ENCODE measurements around the gene CIB1.

Gene CIB1

GRCh38 chr15:90213818-90214204, 19.9 kb downstream of the CIB1 start:
- no peak for DNase-seq

GRCh38 chr15:90213122-90213817, 20.5 kb downstream of the CIB1 start:
- DNase-seq: no peak

DNA sequence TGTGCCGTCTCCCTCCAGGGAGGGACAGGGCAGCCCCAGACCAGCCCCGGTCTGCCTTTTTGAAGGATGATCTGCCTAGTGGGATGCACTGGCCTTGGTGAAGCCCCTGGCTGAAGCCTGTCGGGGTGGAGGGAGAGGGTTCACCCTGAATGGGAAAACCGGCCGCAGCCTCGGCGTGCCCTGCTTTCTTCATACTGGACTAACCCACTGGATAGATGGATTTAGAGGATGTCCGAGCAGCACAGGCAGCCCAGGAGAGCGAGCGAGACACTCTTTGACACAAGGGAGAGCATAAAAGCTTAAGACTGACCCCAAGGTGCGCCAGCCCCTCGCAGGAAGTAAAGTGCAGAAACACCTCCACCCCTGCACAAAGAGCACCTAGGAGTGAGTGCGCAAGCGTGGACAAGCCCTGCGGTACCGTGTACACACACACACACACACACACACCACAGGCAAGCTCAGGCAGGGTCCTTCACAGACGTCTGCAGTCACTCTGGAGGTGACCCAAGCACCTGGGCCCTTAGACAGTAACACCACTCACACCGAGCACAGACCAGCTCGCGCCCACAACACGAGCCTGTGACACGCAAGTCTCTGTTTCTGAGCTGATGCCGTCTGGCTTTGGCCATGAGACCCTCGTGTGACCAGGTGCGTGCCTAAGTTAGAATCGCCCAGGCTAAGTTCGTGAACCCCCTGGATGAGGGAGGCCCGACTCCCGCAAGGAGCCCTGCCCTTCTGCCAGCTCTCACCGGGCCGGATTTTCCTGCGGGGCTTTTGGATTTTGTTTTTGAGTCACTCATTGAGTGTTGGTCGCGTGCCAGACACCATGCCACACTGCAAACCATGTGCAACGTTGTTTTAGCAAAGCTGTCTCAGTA, 21.3 kb downstream of the CIB1 start:
- DNase-seq: no peak

DNA sequence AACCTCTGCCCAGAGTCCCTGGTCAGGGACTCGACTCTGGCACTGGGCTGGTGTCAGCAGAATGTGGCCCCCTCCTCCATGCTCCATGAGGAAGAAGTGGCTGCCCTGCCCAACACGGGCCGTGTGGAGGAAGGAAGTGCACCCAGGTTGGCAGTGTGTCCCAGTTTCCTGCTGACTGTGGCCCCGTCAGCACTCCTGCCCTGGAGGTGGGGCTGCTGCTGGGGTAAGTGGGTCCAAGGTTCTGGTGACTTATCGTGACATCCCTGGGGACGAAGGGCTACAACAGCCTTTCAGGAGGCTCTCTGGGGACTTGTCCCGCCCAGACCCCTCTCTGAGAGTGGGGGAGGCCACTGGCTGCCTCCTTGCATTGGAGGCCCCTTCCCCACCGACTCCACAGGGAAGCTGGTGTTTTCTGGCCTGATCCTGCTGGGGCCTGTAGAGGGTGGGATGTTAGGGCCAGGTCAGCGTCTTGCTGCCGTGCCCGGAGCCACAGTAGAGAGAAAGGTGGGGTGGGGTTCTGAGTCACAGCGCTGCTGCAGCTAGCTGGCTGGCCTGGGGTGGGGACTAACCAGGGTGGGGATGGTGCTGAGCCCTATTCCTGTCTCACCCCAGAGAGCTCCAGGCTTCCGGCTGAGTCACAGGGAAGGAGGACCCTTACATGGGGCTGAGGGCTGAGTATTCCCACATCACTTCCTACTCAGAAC, 22.1 kb downstream of the CIB1 start:
- DNase-seq: no peak

- DNase-seq: no peak
These were observed 22.7 kb downstream of the CIB1 start for GRCh38 chr15:90211009-90211408.

DNA sequence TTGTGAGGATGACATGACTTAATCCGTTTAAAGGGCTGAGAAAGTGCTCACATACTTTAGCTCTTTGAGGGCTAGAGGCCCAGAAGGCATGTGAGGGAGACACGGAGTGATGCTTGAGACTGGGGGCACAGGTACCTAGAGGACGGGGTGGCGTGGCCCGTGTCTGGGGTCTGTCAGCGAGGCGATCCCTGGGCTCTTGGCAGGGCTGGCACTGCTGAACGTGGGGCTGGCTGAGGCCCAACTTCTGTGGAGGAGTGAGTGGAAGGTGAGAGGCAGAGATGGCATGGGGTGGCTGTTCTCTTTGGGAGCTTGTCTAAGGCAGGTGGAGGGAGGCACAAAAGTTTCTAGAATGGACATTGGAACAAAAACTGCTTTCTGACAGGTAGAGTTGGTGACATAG, 23.1 kb downstream of the CIB1 start:
- DNase-seq: no peak

DNA sequence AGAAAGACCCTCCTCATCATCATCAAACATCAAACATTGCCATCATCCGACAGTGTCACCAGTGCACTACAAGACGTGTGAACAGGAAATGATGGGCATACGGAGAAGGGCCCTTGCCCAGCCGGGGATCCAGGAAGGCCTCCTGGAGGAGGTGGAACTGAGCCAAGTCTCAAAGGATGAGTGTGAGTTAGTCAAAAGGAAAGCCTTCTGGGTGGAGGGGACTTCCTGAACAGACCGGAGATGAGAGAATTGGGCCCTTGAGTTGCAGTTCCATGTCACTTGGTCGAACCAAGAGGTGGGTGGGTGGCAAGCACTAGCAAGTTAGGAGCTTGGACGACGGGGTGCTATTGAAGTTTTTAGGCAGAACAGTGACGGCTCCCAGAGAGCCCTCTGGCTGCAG, 24.1 kb downstream of the CIB1 start:
- no peak for DNase-seq

DNA sequence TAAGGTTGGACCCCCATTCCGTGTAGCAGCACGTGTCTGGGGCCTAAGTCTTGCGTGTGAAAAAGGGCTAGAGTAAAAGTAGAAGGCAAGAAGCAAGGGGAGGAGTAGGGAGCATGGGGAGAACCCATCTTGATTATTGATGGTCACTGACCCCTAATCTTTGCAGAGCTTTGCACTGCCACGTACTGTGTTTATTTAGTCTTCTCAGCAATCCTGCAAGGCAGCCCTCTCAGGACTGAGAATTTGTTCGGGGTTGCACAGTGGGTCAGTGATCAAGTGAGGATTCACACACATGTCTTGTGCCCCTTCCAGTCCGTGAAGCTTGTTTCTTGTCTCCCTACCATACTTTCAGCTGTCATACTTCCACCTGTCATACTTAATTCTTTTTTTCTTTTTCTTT, 25.4 kb downstream of the CIB1 start:
- no peak for DNase-seq

DNA sequence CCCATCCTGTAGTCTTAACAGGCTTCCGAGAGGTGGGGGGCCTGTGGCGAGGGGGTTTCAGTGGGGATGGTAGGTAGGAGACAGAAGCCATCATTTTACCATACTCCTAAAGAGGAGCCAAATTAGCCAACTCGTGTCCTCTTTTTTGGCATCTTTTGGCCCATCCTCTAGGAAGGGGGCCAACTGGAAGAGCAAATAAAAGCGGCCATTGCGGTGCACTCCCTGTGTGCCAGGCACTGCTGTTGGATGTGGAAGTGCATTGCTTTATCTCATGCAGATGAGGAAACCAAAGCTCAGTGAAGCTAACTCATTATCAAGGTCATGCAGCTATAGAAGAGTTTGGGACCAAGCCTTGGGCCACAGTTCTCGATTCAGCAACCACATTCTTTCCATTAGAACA, 26.5 kb downstream of the CIB1 start:
- no peak for DNase-seq

DNA sequence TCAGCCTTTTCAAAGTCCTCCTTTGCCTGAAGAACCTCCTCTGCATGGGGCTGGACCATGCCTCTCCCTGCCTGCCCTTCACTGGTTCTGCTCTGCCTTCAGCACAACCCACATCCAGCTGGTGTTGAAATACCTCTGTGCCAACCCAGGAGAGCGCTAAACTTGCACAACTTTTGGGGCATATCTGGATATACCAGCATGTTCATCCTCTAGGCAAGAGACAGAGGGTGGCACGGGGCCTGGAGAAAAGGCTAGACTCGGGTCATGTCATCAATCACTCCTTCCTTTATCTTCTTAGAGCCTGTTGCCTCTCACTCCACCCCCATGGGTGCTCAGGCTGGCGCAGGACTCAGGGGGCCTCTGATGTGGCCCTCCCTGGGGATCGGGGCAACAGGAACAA, 27.9 kb downstream of the CIB1 start:
- DNase-seq: no peak

DNA sequence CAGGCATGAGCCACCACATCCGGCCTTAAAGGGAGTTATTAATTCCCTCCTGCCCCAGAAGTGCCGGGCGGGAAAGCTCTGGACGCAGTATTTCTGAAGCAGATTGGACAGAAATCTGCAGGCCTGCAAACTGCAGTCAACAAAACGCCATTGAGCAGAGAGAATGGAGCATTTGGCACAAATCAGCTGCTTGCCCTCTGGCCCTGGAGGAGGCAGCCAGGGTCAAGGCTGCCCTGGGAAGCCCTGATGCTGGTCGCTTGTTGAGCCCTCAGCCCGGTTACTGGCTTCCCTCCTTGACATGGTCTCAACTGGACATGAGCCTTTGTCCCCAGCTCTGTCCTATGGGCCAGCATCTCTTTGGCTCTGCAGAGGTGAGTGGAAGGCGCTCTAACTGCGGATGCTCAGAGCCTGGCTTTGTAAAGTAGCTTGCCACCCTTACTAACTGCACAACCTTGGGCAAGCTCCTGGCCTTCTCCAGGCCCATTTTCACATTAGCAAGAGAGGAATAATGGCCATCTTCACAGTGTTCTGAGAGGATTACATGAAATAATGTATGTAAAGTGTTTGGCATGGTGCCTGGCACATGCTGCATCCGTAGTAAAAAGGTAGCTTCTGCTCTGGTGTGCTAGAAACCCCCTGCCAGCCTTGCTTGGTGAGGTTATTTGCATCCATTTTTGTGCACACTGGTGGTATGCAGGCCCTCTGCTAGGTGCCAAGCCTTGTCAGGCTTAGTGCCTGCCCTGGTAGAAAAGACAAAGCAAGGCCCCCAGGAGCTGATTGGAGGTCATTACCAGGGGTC, 28.5 kb downstream of the CIB1 start:
- DNase-seq: no peak

DNA sequence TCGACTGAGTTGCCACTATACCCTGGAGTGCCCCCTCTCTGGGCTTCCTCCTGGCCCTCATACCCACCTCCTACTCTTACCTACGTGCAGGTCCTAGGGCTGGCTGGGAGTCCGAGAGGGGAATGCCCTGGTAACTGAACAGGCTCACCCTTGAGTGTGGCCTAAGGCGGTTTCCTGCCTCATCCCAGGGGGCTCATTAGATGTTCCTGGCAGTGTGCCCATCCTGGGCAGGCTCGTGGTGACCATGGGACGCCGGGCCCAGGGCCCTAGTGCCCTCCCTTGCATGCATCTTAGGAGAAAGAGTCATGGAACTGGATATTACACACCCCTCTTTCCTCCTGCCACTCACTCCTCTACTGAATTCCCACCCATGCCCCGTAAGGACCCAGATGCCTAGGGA, 29.8 kb downstream of the CIB1 start:
- no peak for DNase-seq

GRCh38 chr15:90203473-90203872, 30.3 kb downstream of the CIB1 start:
- DNase-seq: no peak

GRCh38 chr15:90202929-90203328, 30.8 kb downstream of the CIB1 start:
- no peak for DNase-seq

- no peak for DNase-seq
These were observed 31.8 kb downstream of the CIB1 start for GRCh38 chr15:90201944-90202375.

GRCh38 chr15:90201130-90201943, 32.4 kb downstream of the CIB1 start, which contains the start of gene SEMA4B:
SEMA4B (plus strand) TSS chr15:90201330; CDS start chr15:90201579, 249 bp downstream.
- DNase-seq: peak; percentile 57

DNA sequence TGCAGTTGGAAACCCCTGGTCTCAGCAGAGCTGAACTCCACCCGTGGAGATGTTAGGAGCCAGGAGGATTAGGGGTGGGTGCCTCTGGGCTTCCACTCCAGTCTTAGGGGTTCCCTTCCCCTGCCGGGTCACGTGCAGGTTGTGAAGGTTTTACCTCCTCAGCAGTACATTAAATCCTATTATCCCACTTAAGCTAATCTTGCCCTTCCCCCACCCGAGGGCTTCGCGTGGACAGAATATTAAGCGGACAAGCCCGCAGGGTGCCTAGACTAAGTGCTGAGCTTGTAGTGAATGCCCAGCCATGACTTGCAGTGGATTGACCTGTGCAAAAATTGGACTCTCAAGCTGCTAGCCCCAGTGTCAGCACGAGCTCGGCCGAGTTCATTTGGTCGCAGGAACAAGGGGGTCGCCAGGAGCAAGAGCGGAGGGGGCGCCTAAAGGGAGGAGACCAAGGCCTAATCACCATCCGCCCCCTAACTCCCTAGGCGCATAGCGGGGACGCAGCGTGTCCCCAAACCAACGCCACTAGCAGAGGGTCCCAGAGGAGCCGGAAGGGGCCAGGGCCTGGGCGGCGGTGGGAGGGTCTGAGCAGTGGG, 33.1 kb downstream of the CIB1 start:
- no peak for DNase-seq

DNA sequence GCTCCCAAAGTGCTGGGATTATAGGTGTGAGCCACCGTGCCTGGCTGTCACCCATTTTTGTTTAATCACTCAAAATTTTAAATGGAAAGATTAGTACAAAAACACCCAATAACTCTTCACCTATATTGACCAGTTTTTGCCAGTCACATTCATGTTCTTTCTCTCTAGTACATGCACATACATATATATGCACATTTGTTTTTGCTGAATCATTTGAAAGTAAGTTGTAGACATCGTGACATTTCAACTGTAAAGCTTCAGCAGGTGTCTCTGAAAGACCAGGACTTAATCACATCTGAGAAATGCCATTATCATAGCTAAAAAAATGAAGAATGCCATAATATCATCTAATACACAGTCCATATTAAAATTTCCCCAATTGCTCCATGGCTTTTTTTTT, 39.1 kb downstream of the CIB1 start:
- no peak for DNase-seq

DNA sequence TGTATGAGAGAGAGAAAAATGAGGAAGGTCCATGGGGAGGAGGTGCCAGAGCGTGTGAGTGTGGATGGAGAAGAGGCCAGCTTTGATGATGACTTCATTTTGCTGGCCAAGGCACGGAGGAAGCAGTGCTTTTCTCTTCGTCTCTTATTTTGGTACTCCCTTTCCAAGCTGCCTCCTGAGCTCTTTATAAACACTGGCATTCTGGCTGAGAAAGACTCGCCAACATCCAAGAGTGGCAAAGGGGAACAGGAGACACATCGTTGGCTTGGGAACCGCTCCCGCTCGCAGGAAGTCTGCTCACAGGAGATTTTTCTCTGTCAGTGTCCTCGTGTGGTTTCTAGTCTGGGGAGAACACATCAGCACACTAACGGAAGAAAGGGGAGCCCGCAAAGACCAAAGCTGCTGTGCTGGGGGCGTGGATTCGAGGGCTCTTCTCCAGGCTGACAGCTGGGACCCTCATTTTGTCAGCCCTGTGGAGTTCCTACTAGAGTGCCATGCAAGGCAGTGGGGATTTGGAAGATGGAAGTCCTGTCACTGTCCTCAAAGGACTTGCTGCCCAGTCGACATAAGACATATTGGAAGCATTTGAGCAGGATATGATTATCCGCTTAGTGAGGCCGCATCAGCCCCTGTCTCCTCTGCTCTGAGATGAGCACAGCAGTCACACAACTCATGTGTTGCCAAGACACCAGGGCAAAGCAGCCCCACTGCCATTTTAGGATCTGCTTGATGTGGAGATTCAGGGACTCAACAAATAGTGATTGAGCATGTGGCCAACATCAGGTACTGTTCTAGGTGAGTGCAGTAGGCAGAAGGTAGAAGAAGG, 40.6 kb downstream of the CIB1 start:
- no peak for DNase-seq

DNA sequence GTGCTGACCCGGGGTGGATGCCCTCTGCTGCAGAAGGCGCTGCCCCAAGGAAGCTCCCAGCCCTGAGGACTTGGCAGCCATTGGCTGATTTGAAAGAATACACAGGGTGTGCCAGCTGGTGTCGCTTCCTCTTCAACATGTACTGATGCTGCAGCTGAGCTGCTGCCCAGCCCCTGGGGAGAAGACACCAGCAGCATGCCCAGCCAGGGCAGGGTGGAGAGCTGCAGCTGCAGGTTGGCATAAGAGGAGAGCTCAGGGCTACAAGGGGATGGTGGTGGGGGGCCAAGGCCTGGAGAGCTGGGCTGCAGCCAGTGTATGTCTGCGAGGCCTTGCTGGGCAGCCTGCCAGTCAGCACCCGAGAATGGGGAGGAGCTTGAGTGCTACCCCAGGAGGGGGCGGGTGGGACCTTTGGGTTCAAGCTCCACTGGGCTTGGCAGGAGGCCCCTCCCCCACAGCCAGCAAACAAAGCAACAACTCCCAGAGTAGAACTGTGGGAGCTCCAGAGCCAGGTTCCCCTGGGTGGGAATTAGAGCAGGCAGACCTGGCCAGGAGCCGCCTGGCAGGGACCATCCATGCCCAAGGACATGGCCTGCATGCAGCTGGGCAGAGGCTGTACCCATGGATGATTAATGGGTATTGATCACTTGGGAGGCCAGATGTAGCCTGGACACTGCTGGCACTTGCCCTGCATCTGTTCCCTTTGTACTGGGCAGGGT, 41.8 kb downstream of the CIB1 start:
- peak; percentile 91 for DNase-seq
